ENCODE results near the gene CP. TPM values are rescaled to one million over a fixed set of nuclear protein-coding genes. Genes with fewer than 3 reads are reported as not detected.

The CP gene
- total and polyA plus RNA-seq, 2 experiments from 2014 or later: 2.8 to 3.6 TPM

- TF ChIP-seq REST (IDR thresholded peaks at IDR 0.05; ENCODE audit: unreplicated experiment): no peak
- TF ChIP-seq EZH2 (IDR thresholded peaks at IDR 0.05; ENCODE audit: low read depth, unreplicated experiment): no peak
- TF ChIP-seq POLR2AphosphoS5 (IDR thresholded peaks at IDR 0.05; ENCODE audit: low read depth): no peak
- no peak for TF ChIP-seq ZNF462 (CRISPR knock-in tag; IDR thresholded peaks at IDR 0.05)
- no peak for TF ChIP-seq STAT1 (IDR thresholded peaks at IDR 0.05; ENCODE audit: unreplicated experiment)
- no peak for TF ChIP-seq NANOG (IDR thresholded peaks at IDR 0.05; ENCODE audit: borderline replicate concordance)
- Histone ChIP-seq H3K36me3 (ENCODE audit: insufficient read depth) (peaks cover 32% of the 10 kb centered on the region), H3K4me1 (ENCODE audit: insufficient read depth) (peaks cover 22% of the 10 kb centered on the region), H3K4me2 (no peak overlapping the region), H3K27me3 (ENCODE audit: insufficient read depth) (no peaks in the 10 kb centered on the region), H3K4me3 (no peak overlapping the region), H3K9me2 (ENCODE audit: insufficient read depth) (no peaks in the 10 kb centered on the region), H4K20me1 (replicated peaks; ENCODE audit: insufficient read depth) (no peaks in the 10 kb centered on the region), H2AFZ (no peak overlapping the region), H3K79me2 (replicated peaks; ENCODE audit: insufficient read depth) (peaks cover 5% of the 10 kb centered on the region), H3K27ac (ENCODE audit: low read depth) (no peak overlapping the region), H3F3A (replicated peaks; ENCODE audit: low read depth) (peaks cover 8% of the 10 kb centered on the region; the same call in 1 of the 2 replicates)
- Mint-ChIP-seq H3K27me3 (ENCODE audit: insufficient read depth, low read depth, poor library complexity) (no peaks in the 10 kb centered on the region), H3K36me3 (ENCODE audit: low read depth) (peaks cover 34% of the 10 kb centered on the region), H3K4me1 (peaks cover 26% of the 10 kb centered on the region), H3K27ac (no peak overlapping the region), H3K4me3 (no peak overlapping the region), H3K9me3 (no peaks in the 10 kb centered on the region)
- ATAC-seq (no peak), DNase-seq (ENCODE audit: low spot score) (no peak)
These were observed 78.9 kb downstream of the CP start for GRCh38 chr3:149142682-149143081.
